IPS-20b (cell line): ENCODE measurements around the gene SPAST.
"Not testable (repeated sequence)": the region's sequence is repeated elsewhere in the genome, so short reads cannot be mapped to it uniquely, and the experiment has no call there.

ENCODE experiments used
- H3K27ac ChIP-seq: one replicate; pipeline ENCODE4 v1.5.1; 2013; ENCODE audit warnings: low read length
- H3K27me3 ChIP-seq: 2 replicates; pipeline ENCODE4 v1.6.1; 2013; ENCODE audit warnings: mild to moderate bottlenecking, low read length, inconsistent platforms; ENCODE audit not compliant: insufficient read depth
- H3K36me3 ChIP-seq: 2 replicates; pipeline ENCODE4 v1.6.1; 2013; ENCODE audit warnings: low read depth, mild to moderate bottlenecking, inconsistent platforms, low read length, moderate library complexity; ENCODE audit not compliant: insufficient read depth
- H3K4me1 ChIP-seq: 2 replicates; pipeline ENCODE4 v1.6.1; 2013; ENCODE audit warnings: mild to moderate bottlenecking, control low read depth, inconsistent platforms, low read length, moderate library complexity; ENCODE audit not compliant: insufficient read depth
- H3K4me3 ChIP-seq: 2 replicates; pipeline ENCODE4 v1.5.1; 2013; ENCODE audit warnings: mild to moderate bottlenecking, low read length, inconsistent platforms
- H3K9ac ChIP-seq: 2 replicates; pipeline ENCODE4 v1.6.1; 2013; ENCODE audit warnings: low read depth, mild to moderate bottlenecking, inconsistent platforms, low read length, moderate library complexity
- H3K9me3 ChIP-seq: 2 replicates; pipeline ENCODE4 v1.6.1; 2013; ENCODE audit warnings: mild to moderate bottlenecking, low read depth, low read length, inconsistent platforms; ENCODE audit not compliant: insufficient read depth

The SPAST gene

GRCh38 chr2:32200814-32201213, 137.5 kb downstream of the SPAST start:
- no peaks in the 10 kb centered on the region for H3K4me1 ChIP-seq
- H3K4me3 ChIP-seq: no peak overlapping the region
- peaks cover 44% of the 10 kb centered on the region for H3K36me3 ChIP-seq
- no peaks in the 10 kb centered on the region for H3K27me3 ChIP-seq
- H3K9me3 ChIP-seq: no peaks in the 10 kb centered on the region
- no peak overlapping the region for H3K27ac ChIP-seq
- no peak overlapping the region for H3K9ac ChIP-seq

- not testable (repeated sequence) for H3K4me1 ChIP-seq, H3K9me3 ChIP-seq, H3K27ac ChIP-seq, H3K9ac ChIP-seq, H3K27me3 ChIP-seq, H3K4me3 ChIP-seq
- H3K36me3 ChIP-seq: peaks cover 25% of the 10 kb centered on the region
These were observed 140.1 kb downstream of the SPAST start for GRCh38 chr2:32203428-32203827.
